Astrocyte of the hippocampus (primary cell): ENCODE results near the gene LINGO1.

Experiments used
- DNase-seq: peaks from one replicate; pipeline ENCODE4 v3.0.0; 2011; ENCODE audit warnings: low read depth, low spot score

LINGO1 gene

DNA sequence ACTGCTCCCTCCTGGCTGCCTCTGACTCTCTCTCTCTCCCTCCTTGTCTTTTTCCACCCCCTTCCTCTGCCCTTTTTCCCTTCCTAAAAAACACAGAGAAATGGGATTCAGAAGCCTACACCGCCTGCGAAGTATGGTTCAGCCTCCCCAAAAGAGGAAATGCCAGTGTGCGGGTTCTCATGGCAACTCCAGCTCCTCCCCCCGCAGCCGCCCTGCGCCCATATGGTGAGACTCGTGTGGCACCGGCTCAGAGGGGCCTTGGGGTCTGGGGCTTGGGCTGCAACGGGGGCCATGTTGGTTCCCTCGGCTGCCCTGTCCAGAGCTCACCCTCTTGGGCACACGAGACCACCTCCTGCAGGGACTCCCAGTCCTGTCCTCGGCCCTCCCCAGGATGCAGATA is 23.6 kb upstream of the LINGO1 start:
- no peak for DNase-seq

DNA sequence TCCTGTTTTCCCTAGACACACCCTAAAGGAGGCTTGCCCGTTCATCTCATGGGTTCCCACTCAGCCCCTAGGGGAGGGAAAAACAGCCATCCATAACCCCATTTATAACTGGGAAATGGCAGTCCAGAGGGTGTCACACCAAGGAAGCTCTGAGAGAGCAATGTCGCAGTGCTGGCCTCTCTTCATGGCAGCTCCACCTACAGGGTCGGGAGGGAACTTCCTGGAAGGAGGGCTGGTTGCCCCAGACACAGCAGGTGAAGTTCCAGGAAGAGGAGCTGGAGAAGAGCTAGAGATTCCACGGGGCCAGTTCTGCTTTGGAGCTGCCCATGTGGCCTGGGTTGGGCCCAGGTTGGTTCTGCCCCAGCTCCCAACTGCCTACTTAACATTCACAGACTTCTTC is 22.3 kb upstream of the LINGO1 start:
- no peak for DNase-seq

DNA sequence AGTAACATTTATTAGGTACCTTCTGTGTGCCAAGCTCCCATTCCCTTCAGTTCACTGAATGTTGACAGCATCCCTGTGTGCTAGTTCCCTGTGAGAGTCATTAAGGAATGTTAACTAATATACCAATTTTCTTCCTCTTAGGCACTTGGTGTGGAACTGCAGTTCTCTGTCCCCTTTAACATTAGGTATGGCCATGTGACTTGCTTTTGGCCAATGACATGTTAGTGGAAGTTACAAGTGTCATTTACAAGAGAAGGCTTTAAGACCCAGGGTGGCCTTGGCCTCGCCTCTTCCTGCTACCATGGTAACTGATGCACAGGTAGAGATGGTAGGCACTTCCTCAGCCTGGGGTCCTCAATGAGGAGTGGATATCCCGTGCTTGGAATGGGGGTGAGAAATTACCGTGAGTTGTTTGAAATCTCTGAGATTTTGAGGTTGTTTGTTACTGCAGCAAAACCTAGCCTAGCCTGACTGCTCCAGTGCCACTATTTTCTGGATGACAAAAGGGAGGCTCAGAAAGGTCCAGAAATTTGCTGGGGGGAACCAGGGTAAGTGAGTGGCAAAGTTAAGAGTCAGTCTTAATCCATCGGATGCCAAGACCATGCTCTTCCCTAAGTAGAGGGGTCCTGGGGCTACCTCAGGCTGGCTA is 21.2 kb upstream of the LINGO1 start:
- no peak for DNase-seq

DNA sequence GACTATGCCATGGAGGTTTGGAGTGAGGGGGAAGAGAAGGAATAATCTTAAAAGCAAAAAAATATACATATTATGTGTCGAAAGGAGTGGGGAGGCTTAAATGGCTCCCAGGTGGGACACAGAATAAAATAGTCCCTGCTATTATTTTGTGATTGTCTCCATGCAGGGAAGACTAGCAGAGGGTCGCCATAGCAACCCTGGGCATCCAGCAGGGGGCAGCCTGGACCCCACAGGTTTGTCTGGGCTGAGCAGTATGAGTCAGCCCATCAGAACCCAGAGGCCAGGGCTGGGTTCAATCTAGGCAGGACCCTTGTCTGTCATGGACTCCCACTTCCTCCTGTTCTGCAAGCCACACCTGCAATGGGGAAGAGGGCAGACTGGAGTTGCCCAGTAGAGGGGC is 17.6 kb upstream of the LINGO1 start:
- DNase-seq: peak; percentile 26

DNA sequence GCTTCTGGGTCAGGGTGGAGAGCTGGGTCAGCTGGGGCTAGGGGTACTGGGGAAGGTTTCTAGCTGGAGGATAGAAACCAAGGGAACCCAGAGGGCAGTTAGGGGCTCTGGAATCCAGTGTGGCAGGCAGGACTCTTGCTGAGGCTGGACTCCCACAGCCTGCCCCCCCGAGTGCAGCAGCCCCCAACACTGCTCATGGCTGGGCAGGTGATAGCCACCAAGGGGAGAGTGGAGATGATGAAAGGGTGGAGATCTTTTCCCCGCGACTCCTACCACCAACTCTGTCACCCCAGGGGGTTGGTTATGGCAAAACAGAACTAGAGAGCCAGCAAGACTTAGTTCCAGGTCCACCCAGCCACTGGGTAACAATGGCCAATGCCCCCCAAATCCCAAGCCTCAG is 16.9 kb upstream of the LINGO1 start:
- DNase-seq: no peak

DNA sequence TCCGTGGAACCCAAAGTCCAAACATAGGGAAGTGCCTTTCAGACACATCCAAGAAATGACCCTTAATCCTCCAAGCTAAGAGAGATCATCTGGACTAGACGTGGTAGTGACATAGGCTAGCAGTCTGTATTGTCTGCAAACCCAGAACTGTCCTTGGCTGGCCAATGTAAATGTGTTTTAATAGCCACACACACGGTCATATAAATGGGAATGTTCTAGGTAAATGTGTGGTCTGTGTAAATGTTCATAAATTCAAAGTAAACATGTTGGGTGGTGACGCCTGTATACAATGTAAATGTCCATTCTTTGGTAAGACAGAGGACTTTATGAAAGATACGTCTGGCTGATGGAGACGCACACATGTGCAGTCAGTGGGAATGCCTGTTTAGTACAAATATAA is 16.3 kb upstream of the LINGO1 start:
- no peak for DNase-seq

DNA sequence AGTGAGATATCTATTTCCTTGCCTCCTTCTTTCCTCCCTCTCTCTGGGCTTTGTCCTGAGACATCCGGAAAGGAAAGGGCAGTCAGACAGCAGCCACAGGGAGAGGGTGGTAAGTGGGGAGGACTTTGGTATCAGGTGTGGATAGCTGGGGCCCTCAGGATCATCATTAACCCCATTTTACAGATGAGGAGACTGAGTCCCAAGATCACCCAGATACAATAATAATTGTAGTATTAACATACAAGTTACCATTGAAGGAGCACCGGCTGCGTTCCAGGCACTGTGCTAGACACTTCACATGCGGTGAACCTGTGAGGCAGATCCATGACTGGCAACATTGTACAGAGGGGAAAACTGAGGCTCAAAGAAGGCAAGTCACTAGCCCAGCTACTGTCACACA is 15.2 kb upstream of the LINGO1 start:
- no peak for DNase-seq

DNA sequence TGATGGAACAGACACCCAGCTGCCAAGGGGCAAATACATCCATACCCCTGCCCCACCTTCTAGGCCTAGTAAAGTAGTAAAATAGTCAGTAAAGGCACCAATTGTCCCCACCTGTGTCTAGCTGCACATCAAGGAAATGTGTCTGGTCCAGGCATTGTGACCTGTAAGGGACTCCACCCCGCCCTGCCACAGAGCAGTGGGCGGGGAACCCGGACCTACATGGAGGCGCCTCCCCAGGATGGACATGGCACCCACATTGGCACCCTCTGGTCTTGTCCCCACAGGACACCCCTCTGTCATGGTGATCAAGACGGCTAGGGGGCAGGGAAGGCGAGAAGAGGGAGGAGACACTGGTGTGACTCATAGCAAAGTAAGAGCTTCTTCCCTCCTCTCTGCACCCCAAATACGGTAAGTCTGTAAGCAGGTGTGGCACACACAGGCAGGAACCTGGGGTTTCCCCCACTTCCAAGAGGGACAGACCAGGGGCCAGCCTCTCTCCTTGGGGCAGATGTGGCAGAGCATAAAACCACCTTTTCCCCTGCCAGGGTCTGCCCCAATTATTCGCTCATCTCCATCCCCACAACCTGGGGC is 13.5 kb upstream of the LINGO1 start:
- no peak for DNase-seq

DNA sequence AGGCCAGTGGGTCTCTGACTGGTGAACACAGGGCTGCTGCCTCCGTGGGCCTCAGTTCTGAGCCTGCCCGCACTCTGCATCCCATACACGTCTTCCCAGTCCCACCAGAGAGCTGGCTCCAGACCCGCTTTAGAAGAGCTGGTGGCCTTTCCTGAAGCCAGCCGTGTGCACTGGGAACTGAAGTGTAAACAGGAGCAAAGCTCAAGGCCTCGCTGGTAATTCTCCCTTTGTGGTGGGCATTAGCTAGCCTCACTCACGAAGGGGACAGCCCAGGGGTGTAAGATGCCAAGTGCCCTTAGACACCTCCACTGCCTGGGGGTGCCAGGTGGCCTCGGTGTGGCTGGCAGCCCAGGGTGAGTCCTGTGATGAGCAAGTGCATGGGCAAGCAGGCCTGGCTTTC is 12.9 kb upstream of the LINGO1 start:
- DNase-seq: no peak

DNA sequence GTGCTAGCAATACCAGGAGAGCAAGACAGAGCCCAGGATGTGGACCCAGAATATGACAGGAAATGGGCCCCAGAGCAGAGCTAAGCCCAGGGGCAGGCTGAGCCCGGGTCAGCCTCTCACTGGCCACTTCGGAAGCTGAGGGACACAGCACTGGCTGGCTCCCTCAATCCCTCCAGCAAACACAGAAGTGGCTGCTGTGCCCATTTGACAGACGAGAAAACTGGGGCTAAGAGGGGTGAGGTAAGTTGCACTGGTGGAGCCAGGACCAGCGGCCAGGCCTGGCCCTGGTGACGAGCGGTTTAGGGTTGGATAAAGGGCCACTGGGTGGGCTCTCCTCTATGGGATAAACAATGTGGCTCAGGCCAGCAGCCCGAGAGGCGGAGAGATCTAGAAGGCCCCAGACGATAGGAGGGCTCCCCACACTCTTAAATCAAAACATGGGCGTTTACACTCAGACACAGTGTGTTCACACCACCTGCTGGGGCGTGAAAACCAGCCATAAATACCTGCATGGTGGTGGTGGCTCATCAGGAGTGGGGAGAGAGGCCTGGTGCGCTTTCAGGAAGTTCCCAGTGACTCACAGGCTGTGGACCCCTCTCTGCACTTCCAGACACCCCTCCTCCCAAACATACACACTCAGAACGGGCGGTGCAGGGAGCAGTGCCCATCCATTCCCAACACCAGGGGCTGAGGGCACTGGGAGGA is 12.0 kb upstream of the LINGO1 start:
- no peak for DNase-seq

DNA sequence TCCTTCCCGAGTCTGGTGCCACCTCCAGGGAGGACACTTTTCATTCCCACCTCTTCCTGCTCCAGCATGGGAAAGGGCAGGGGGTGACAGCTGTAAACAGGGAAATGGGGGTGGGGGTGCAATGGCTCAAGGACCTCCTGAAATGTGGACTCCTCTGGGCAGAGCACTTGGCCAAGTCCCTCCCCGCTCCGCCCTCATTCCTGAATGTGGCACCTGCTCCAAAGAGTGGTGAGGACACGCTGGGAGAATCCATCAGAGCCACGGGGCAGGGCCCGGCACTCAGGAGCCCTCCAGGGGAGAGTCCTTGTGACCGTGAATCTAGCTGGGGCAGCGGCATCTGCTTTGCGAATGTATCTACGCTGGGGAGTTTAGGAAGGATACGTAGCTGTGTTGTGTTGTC is 11.1 kb upstream of the LINGO1 start:
- no peak for DNase-seq

DNA sequence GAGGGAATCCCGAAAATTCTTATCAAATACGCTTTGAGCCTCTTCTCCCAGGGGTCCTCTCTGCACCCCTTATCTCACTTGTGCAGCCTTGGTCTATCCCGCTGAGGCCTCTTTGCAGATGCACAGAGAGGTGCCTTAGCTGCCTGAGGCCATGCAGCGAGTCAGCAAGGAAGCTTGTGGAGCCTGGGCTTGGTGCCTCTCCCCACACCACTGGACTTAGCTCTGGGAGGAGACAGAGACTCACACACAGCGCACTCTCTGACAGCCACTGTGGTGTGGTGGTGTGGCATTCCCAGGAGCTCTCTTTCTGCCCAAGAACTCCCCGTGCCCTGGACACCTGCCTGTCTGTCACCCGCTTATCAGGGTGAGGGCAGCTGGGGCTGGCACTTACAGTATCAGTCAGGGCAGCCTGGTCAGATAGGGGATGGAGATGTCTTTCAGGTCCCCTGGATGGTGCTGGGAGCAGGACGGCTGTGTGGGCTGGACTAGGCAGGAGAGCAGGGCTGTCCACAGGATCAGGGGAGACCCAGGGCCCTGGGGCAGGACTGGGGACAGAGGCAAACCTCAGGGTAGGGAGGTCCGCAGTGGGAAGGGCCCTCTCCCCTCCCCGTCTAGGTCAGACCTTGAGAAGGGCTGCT is 10.2 kb upstream of the LINGO1 start:
- no peak for DNase-seq

DNA sequence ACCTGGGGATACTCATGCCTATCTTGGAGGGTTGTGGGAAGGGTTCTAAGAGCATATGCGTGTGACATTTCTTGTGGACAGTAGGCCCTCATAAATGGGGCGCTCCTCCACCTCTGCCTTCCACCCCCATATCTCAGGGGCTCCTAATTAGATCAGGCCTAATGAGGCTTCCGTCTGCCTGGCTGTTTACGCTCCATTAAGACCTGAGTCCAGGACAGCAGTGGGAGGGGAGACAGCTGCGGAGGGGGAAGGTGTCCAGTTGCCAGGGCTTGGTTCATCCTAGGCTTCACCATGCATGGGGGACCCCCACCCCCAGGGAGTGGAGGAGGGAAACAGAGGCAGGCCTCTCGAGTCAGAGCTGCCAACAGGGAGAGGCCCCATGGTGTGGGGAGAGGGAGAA is 9.3 kb upstream of the LINGO1 start:
- DNase-seq: no peak

DNA sequence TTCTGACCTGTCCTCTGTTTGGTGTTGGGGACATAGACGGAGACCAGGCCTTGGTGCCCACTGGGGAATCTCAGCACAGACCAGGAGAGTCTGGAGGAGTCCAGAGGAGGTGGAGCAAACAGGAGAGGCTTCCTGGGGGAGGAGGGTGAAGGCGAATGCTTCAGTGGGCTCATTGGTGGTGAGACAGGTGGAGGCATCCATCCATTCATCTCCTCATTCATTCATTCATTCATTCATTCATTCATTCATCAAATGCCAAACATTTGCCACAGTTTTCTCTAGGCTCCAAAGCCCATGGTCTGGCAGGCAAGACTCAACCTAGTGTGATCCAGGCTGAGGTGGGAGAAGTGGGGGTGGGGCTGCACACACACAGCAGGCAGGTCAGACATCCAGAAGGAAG is 7.9 kb upstream of the LINGO1 start:
- DNase-seq: no peak

DNA sequence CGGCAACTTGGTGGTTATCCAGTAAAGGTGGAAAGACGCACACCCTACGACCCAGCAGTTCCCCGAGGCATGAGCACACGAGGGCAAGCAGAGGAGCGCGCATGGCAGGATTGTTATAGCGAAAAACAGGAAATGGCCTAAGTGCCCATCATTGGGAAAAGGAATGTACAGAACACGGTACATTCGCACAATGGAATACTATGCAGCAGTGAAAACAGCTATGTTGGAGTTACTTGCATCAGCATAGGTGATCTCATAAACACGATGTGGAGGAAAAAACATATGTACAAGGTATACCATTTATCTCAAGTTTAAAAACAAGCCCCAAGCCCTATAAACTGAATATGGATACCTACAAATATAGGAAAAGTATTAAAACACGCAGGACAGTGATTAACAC is 6.7 kb upstream of the LINGO1 start:
- no peak for DNase-seq

DNA sequence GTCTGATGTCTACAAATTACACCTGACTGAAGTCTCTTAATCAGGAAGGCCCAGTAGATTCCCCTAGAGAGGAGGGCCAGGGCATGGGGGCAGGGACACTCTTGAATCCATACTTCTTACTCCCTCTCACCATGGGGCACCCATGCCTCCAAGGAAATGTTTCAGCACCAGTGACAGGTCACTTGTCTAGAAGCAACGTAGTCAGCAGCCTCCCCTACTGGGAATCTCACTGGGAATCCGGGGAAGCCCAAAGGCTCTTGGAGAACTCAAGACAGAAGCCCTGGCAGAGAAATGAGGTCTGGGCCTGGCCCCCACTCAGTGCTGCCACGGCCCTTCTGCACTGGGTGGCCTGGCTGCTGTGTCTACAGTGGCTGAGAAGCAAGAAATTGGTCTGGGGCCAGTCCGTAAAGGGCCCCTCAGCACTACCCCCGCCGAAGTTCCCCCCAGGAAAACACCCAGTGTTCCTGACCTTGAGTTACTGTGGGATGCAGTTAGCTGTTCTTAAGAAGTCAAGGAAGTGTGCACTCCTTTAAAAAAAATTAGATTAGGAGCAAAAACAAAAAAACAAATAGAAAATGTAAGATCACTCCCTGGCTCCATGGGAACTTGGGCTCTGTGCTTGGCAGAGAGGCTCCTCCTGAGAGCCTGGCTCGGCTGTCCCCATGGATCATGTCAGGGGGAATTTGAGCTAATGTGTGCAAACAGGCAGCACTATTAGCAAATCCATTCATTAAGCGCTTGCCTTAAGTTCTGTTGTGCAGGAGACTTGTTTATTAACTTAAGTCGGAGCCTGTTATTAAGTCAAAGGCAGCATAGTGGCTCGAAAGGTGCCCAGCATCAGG is 5.4 kb upstream of the LINGO1 start:
- DNase-seq: no peak

DNA sequence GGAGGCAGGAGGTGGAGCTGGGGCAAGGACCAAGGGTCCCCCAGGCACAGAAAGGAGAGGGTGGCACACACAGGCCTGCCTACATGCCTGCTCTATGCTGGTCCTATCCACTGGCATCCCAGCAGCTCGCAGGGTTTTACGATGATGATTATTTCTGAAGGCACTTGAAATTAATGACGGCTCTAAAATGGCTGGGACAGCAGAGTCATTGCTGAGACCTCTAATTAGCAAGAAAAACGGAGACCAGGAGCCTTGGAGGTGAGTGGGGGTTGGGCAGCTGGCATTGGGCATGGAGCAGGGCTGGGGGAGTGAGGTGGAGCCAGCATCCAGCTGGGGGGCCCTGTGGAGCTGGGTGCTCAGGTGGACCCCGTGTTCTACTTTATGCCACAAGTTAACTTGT is 3.5 kb upstream of the LINGO1 start:
- DNase-seq: no peak

DNA sequence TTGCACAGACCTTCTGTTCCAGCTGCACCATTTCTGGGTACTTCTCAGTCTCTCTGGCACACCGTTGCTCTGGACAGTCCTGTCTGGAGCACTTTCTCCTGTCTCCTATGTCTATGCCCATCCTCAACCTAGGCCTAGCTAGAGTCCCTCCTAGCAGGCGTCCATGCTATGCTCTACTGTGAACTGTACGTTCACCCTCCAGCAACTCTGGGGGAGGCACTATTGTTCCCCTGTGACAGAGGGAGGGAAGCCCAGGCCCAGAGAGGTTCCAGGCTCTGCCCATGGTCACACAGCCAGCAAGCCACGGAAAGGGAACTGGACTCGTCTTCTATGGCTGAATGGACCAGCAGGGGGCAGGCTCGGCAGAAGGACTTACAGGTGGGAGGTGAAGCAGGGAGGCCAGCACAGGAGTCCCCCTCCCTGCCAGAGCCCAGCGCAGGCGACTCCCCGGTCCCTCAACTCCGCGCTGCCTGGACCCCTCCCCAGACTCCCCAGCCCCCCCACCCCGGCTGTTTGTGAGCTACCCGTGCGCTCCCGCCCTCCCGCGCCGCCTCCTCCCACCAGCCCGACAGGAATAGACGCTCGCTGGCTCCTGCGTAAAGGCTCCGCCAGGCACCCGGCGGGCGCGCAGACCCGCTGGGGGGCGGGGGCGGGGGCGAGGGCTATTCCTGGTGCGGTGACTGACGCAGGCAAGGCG is 1.7 kb upstream of the LINGO1 start:
- DNase-seq: peak; percentile 69

DNA sequence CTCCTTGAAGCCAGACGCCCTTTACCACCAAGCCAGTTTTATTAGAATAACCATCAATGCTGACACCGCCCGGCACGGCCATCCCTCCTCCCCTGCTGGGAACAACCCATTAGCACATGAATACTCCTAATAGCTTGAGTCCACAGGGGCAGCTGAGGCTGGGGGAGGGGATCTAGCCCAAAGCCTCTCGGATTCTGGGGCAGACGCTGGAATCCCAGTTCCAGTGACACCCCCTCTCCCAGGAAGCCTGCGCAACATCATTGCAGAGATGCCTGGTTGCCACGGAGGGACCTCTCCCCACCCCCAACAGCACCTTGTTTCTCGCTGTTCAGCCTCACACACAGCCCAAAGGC is 1.2 kb upstream of the LINGO1 start:
- no peak for DNase-seq

DNA sequence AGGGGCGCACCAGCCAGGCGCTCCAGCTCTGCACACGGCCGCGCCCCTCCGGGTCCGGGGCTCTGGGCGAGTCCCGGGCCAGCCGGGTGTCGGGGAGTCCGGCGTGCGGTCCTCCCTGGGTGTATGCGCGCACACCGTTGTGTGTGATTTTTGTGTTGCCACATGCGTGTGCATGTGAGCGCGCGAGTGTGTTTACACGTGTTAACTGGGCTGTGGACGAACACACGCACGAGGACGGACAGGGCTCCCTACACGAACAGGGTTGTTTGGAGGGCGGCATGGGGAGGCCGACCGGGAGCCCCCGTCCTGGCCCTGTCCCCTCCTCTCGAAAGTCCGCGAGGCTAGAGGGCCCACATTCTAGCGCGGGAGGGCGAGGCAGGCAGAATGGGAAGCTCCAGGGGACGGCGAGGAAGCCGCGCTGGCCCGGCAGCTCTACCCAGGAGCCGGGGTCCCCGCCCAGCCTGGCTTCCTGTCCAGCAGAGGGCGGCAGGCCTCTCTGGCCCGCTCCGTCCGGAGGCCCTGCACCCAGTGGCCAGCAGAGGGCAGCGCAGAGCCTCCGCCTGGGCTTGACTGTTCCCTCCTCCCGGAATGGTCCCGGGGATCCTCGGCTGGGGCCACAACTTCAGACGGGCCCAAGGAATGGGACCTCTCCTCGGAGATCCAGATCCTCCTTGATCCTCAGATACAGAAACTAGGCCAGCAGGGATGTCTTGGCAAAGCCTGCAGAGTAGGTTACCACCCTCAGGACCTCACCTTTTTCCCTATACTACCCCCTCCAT is 611 bp upstream of the LINGO1 start:
- peak; percentile 95 for DNase-seq
